ENCODE measurements around the gene SNRK. TPM values are rescaled to one million over a fixed set of nuclear protein-coding genes. Genes with fewer than 3 reads are reported as not detected.

SNRK gene
- total RNA-seq, 1 experiment from 2014 or later, result 53.3 TPM

DNA sequence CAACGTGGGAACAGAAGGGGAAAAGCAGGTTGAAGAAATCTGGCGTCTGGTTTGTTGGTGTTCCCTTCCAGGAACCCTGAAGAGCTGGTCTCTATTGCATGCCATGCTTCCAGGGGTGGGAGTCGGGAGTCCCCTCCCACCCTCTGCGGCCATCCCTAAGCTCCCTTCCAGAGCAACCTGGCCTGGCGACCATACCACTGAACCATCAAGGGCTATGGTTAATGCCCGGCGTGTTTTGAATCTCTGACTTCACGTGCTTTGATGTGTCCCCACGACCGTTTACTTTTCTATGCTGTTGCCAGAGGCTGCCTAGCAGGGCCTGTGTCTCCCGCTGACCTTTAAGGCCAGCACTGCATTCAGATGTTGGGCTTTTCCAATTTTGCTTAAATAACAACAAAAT lies 696 bp upstream of the SNRK start:
- Histone ChIP-seq H3K36me3 (ENCODE audit: low read depth, low read length) (0 out of 2 replicates have a peak, but pooled peaks cover under 1% of the 10 kb centered on the region), H3K9me3 (ENCODE audit: low read length) (no peaks in the 10 kb centered on the region), H3F3A (ENCODE audit: low read length, unreplicated experiment) (no peaks in the 10 kb centered on the region), H4K20me1 (ENCODE audit: low read length) (peaks cover 36% of the 10 kb centered on the region), H3K9me2 (replicated peaks; ENCODE audit: low read length) (no peaks in the 10 kb centered on the region), H3K27me3 (ENCODE audit: low read length) (no peaks in the 10 kb centered on the region), H3K4me2 (ENCODE audit: low read length) (peak overlapping the region; percentile 80), H3K9ac (ENCODE audit: low read length) (peak overlapping the region; percentile 79), H3K79me2 (ENCODE audit: low read length) (peaks cover 38% of the 10 kb centered on the region), H2AFZ (ENCODE audit: low read length) (peak overlapping the region; percentile 67), H3K4me1 (ENCODE audit: insufficient read depth, low read length) (peaks cover 30% of the 10 kb centered on the region), H3K27ac (ENCODE audit: low read length) (peak overlapping the region; percentile 41), H3K4me3 (ENCODE audit: low read length) (peak overlapping the region; percentile 72)
- CTCF ChIA-PET, result interaction anchor here (0.6 to 1.2 kb wide), 2 partner anchors 9 to 123 kb away, joined by 3 to 6 read pairs; no protein-coding TSS in a partner anchor
- TF ChIP-seq, protein P1, sequence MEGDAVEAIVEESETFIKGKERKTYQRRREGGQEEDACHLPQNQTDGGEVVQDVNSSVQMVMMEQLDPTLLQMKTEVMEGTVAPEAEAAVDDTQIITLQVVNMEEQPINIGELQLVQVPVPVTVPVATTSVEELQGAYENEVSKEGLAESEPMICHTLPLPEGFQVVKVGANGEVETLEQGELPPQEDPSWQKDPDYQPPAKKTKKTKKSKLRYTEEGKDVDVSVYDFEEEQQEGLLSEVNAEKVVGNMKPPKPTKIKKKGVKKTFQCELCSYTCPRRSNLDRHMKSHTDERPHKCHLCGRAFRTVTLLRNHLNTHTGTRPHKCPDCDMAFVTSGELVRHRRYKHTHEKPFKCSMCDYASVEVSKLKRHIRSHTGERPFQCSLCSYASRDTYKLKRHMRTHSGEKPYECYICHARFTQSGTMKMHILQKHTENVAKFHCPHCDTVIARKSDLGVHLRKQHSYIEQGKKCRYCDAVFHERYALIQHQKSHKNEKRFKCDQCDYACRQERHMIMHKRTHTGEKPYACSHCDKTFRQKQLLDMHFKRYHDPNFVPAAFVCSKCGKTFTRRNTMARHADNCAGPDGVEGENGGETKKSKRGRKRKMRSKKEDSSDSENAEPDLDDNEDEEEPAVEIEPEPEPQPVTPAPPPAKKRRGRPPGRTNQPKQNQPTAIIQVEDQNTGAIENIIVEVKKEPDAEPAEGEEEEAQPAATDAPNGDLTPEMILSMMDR (conservative IDR thresholded peaks at IDR 0.05; ENCODE audit: low read depth, low read length), result no peak
- TF ChIP-seq EZH2 (IDR thresholded peaks at IDR 0.05; ENCODE audit: low read length, unreplicated experiment), result no peak
- TF ChIP-seq EZH2phosphoT487 (IDR thresholded peaks at IDR 0.05; ENCODE audit: borderline replicate concordance, low read length), result no peak
- ATAC-seq (no peak), DNase-seq (no peak)
- intact Hi-C loops (cut with micrococcal nuclease), result loop anchor here (1.0 to 5.0 kb wide), 4 partner anchors 63 to 337 kb away; partner anchors contain the start of gene ANO10
- TSS peak; percentile 70 for BruUV-seq (replicated peaks)
- POLR2A ChIA-PET (ENCODE audit: unreplicated experiment), result interaction anchor here (0.6 to 0.8 kb wide), 2 partner anchors 100 to 106 kb away, joined by 8 to 9 read pairs; no protein-coding TSS in a partner anchor

GRCh38 chr3:43286841-43287499 lies 630 bp downstream of the SNRK start:
- Histone ChIP-seq H3K4me3 (ENCODE audit: low read length) (peak overlapping the region; percentile 85), H2AFZ (ENCODE audit: low read length) (no peak overlapping the region), H3K4me1 (ENCODE audit: insufficient read depth, low read length) (peaks cover 42% of the 10 kb centered on the region), H3K27ac (ENCODE audit: low read length) (peak overlapping the region; percentile 60), H3K9me3 (ENCODE audit: low read length) (no peaks in the 10 kb centered on the region), H3K27me3 (ENCODE audit: low read length) (no peaks in the 10 kb centered on the region), H3K4me2 (ENCODE audit: low read length) (peak overlapping the region; percentile 88), H3K36me3 (ENCODE audit: low read depth, low read length) (peaks cover 6% of the 10 kb centered on the region; the same call in 1 of the 2 replicates), H3F3A (ENCODE audit: low read length, unreplicated experiment) (no peaks in the 10 kb centered on the region), H3K79me2 (ENCODE audit: low read length) (peaks cover 52% of the 10 kb centered on the region), H3K9me2 (replicated peaks; ENCODE audit: low read length) (no peaks in the 10 kb centered on the region), H4K20me1 (ENCODE audit: low read length) (peaks cover 48% of the 10 kb centered on the region), H3K9ac (ENCODE audit: low read length) (peak overlapping the region; percentile 92)
- ChIA-PET POLR2A (ENCODE audit: unreplicated experiment) (interaction anchor here (0.7 kb wide), 1 partner anchor 204 kb away, joined by 6 read pairs; no protein-coding TSS in a partner anchor), CTCF (interaction anchor here (0.6 to 1.2 kb wide), 2 partner anchors 125 to 173 kb away, joined by 3 to 6 read pairs; no protein-coding TSS in a partner anchor)
- intact Hi-C loops (cut with micrococcal nuclease), result loop anchor here (1.0 to 5.0 kb wide), 5 partner anchors 64 to 335 kb away; partner anchors contain the start of gene ANO10
- no peak for TF ChIP-seq EZH2phosphoT487 (IDR thresholded peaks at IDR 0.05; ENCODE audit: borderline replicate concordance, low read length)
- peak; percentile 21 for DNase-seq
- ATAC-seq, result peak; percentile 34
- TSS peak; percentile 50 for BruUV-seq (replicated peaks)

- H3K4me2 ChIP-seq (ENCODE audit: low read length), result peak overlapping the region; percentile 88
- no peaks in the 10 kb centered on the region for H3K9me3 ChIP-seq (ENCODE audit: low read length)
- peaks cover 42% of the 10 kb centered on the region for H3K4me1 ChIP-seq (ENCODE audit: insufficient read depth, low read length)
- intact Hi-C loops (cut with micrococcal nuclease), result loop anchor here (1.0 to 5.0 kb wide), 4 partner anchors 65 to 335 kb away; partner anchors contain the start of gene ANO10
- ChIA-PET POLR2A (ENCODE audit: unreplicated experiment) (interaction anchor here (0.7 kb wide), 1 partner anchor 205 kb away, joined by 6 read pairs; no protein-coding TSS in a partner anchor), CTCF (interaction anchor here (0.6 kb wide), 1 partner anchor 174 kb away, joined by 3 read pairs; no protein-coding TSS in a partner anchor)
- ATAC-seq (peak; percentile 3; the same call in 1 of the 2 replicates), DNase-seq (peak; percentile 33)
- H3K9ac ChIP-seq (ENCODE audit: low read length), result peak overlapping the region; percentile 92
- H3F3A ChIP-seq (ENCODE audit: low read length, unreplicated experiment), result no peaks in the 10 kb centered on the region
- H3K79me2 ChIP-seq (ENCODE audit: low read length), result peaks cover 57% of the 10 kb centered on the region
- peaks cover 7% of the 10 kb centered on the region; the same call in 1 of the 2 replicates for H3K36me3 ChIP-seq (ENCODE audit: low read depth, low read length)
- H3K9me2 ChIP-seq (replicated peaks; ENCODE audit: low read length), result no peaks in the 10 kb centered on the region
- peak overlapping the region; percentile 85 for H3K4me3 ChIP-seq (ENCODE audit: low read length)
- peaks cover 54% of the 10 kb centered on the region for H4K20me1 ChIP-seq (ENCODE audit: low read length)
- BruUV-seq (replicated peaks), result TSS peak; percentile 60
- TF ChIP-seq EZH2phosphoT487 (IDR thresholded peaks at IDR 0.05; ENCODE audit: borderline replicate concordance, low read length) (no peak), EZH2 (IDR thresholded peaks at IDR 0.05; ENCODE audit: low read length, unreplicated experiment) (no peak)
- TF ChIP-seq, protein P1 (conservative IDR thresholded peaks at IDR 0.05; ENCODE audit: low read depth, low read length), result no peak
- no peak overlapping the region for H2AFZ ChIP-seq (ENCODE audit: low read length)
- H3K27ac ChIP-seq (ENCODE audit: low read length), result peak overlapping the region; percentile 60
- H3K27me3 ChIP-seq (ENCODE audit: low read length), result no peaks in the 10 kb centered on the region
Observed at GRCh38 chr3:43287500-43287873, 1.1 kb downstream of the SNRK start.
